ENCODE results near the gene CPZ.

CPZ gene

DNA sequence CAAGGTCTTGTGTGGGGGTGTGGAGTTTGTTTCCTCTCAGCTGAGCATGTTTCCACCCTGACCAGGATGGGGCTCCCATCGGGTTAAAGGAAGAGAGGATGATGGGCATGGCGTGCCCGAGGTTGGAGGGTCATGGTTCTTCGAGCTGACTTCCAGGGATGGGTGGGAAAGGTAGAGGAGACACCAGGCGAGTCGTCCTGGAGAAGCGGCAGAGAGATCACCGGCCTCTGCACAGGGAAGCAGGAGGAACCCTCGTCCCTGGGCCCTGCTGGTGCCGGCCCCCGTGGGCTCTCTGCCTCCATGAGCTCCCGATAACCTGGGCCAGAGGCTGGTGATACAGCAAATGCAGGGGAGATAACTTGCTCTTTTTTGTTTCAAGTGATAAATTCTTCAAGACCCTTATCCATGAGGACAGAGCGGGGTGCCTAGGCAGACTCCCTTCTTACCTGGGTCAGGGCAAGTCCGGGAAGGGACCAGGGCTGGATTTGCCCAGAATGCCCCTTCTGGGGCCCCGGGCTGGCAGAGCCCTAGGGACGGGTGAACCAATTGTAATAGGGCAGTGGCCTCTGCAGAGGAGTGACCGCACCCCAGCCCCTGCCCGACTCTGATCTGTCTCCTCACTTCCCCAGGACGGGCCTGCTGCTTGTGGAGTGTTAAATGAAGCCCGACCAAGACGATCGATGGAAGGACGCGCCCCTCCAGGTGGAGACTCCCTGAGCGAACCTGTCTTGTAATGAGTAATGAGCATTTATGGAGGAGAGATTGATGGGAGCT, 63.0 kb downstream of the CPZ start:
- no peak for DNase-seq (ENCODE audit: low spot score)
- TF ChIP-seq, protein P1, sequence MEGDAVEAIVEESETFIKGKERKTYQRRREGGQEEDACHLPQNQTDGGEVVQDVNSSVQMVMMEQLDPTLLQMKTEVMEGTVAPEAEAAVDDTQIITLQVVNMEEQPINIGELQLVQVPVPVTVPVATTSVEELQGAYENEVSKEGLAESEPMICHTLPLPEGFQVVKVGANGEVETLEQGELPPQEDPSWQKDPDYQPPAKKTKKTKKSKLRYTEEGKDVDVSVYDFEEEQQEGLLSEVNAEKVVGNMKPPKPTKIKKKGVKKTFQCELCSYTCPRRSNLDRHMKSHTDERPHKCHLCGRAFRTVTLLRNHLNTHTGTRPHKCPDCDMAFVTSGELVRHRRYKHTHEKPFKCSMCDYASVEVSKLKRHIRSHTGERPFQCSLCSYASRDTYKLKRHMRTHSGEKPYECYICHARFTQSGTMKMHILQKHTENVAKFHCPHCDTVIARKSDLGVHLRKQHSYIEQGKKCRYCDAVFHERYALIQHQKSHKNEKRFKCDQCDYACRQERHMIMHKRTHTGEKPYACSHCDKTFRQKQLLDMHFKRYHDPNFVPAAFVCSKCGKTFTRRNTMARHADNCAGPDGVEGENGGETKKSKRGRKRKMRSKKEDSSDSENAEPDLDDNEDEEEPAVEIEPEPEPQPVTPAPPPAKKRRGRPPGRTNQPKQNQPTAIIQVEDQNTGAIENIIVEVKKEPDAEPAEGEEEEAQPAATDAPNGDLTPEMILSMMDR (IDR thresholded peaks at IDR 0.05; ENCODE audit: extremely low read depth, missing control alignments) = no peak

DNA sequence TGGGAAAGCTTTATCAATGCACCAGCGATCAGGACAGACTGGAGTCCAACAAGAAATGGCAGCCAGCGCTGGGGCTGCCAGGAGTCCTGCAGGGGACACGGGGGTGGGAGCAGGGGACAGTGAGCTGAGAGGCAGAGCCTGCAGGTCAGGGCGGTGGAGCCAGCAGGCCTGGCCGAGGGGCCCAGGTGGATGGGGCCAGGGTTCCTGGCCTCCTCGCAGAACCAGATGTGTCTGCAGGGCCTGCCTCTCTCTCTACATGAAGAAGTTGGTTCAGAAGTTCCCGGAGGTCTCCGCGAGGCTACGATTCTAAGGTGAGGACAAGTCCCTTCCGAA, 63.6 kb downstream of the CPZ start:
- TF ChIP-seq, protein P1 (IDR thresholded peaks at IDR 0.05; ENCODE audit: extremely low read depth, missing control alignments) = no peak
- no peak for DNase-seq (ENCODE audit: low spot score)

DNA sequence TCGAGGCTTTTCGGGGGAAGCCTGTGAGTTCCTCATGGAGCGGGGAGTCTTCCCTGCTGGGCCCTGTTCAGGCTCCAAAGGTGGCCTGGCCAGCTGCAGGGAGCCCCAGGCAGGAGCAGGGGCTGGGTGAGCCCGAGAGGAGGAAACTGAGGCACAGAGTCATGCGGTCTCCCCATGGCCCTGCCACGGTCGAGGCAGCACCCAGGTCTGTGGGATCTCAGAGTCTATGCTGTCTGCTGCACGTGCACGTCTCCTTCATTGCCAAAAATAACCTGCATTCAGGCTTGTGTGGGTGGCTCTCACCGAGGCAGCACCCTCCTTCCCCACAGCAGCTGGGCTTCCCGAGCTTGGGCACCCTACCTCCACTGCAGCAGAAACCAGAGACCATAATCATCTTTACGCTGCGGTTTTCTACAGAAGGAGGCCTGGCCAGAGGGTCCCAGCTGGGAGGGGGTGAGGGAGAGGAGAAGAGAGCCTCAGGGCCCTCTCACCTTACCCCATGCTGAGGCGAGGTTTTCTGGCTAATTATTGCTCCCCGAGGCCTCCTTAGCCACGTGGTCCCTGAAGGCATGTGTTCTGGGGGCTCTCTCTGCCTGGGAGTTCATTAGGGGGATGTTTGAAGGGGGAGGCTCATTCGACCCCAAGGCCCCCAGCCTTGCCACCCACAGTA, 64.3 kb downstream of the CPZ start:
- no peak for DNase-seq (ENCODE audit: low spot score)
- TF ChIP-seq, protein P1 (IDR thresholded peaks at IDR 0.05; ENCODE audit: extremely low read depth, missing control alignments) = no peak

DNA sequence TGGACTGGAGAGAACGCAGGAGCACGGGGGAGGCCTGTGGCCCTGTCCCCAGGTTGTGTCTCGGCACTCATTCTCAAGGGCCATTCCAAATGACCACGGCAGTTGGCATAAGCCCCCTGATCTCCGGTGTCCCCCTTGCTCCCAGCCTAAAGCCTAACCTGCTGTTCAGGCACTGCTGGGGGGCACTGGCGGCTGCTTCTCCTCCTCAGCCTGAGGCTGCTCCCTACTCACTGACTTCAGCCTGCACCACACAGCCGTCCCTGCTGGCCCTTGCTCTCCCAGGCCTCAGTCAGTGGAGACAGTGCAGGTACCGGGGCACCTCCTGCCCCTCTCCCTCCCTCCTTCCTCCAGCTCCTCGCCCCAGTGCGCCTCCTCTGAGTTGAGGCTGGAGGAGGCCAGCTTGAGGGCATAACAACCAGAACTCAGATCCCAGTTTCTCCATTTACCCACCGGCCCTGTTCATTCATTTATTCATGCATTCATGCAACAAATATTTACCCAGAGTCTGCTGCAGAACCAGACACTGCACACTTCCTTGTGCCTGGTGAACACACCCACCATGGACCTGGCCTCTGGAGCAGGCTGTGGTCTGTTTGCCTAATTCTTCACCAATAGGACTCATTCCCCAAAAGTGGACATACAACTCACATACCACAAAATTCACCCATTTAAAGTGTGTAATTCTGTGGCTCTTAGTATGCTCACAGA, 65.0 kb downstream of the CPZ start:
- TF ChIP-seq, protein P1 (IDR thresholded peaks at IDR 0.05; ENCODE audit: extremely low read depth, missing control alignments) = no peak
- DNase-seq (ENCODE audit: low spot score) = no peak

DNA sequence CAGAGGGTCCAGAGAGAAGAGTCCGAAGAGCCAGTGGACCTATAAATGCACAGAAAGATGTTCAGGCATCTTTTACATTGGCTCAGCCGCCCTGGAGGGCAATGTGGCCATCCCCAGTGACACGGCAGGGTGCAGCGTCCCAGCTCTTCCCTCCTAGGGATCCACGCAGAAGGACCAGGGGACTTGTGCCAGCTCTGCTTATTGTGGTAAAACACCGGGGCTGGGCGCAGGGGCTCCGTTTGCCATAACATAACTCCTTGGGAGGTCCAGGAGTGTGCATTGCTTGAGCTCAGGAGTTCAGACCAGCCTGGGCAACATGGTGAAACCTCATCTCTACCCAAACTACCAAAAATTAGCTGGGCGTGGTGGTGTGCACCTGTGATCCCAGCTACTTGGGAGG, 70.2 kb downstream of the CPZ start:
- DNase-seq (ENCODE audit: low spot score) = no peak
- TF ChIP-seq, protein P1 (IDR thresholded peaks at IDR 0.05; ENCODE audit: extremely low read depth, missing control alignments) = no peak

DNA sequence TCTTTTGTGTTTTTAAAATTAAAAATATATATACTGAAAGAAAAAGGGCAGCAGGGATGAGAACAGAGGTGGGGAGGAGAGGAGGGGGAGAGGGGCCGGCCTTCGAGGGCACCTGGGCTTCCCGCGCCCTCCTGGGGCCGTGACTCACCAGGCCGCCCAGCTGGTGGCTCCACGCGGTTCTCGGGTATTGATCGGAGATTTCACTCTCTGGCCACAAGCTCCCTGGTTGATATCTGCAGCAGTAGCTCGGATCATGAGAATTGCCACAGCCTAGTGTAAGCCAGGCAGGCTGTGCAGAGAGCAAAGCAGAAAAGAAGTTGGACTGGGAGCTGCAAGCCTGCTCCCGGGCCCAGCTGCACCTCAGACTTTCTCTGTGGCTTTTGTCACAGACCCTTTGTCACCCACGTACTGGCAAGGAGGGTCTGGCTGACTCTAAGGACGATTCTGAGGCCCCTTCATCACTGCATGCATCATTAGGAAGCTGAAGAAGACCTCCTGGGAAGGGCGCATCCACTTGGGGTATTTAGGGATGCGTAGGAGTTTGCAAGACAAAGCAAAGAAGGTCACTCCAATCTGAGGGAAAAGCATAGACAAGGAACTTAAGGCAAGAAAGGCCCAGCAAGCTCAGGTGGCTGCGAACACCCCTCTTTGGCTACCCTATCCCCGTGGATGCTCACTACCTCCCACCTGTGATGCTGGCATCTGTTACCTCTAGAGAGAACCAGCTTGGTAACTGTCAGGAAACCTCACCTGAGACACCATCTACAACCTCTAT, 71.7 kb downstream of the CPZ start:
- no peak for DNase-seq (ENCODE audit: low spot score)

More for the DNA sequence above, 71.7 kb downstream of the CPZ start:
- TF ChIP-seq, protein P1 (IDR thresholded peaks at IDR 0.05; ENCODE audit: extremely low read depth, missing control alignments) = no peak
